Measurements from ENCODE around the gene SDR9C7.
"Not testable (repeated sequence)": the region's sequence is repeated elsewhere in the genome, so short reads cannot be mapped to it uniquely, and the experiment has no call there.

The SDR9C7 gene

GRCh38 chr12:56958422-56958821 lies 24.2 kb upstream of the SDR9C7 start:
- DNase-seq, result no peak
- H3K4me1 Mint-ChIP-seq, result no peaks in the 10 kb centered on the region
- ATAC-seq (replicated peaks), result no peak
- peaks cover 2 to 24% of the 10 kb centered on the region in 2 donors for H3K36me3 Mint-ChIP-seq
- no peak overlapping the region for H3K4me3 Mint-ChIP-seq
- H3K9me3 Mint-ChIP-seq, result peaks cover 7 to 12% of the 10 kb centered on the region in 2 donors
- peaks cover 15 to 27% of the 10 kb centered on the region in 2 donors for H3K27me3 Mint-ChIP-seq
- H3K27ac Mint-ChIP-seq, result no peak overlapping the region

GRCh38 chr12:56957229-56958052 lies 23.2 kb upstream of the SDR9C7 start, which contains the start of gene RDH16:
TSS of gene RDH16 (minus strand) at chr12:56957608. CDS start at chr12:56957462, 146 bp downstream.
- Mint-ChIP-seq H3K4me3 (no peak within 1 kb of the TSS), H3K27me3 (peaks cover 15 to 27% of the 10 kb centered on the region in 2 donors), H3K9me3 (peaks cover 7 to 9% of the 10 kb centered on the region in 2 donors), H3K27ac (peak within 1 kb of the TSS; percentile 31), H3K4me1 (no peaks in the 10 kb centered on the region), H3K36me3 (peaks cover 5 to 26% of the 10 kb centered on the region in 2 donors)
- DNase-seq (no peak), ATAC-seq (replicated peaks) (no peak)

GRCh38 chr12:56955631-56956256 lies 21.5 kb upstream of the SDR9C7 start:
- no peak overlapping the region for H3K4me3 Mint-ChIP-seq
- peaks cover 6 to 34% of the 10 kb centered on the region in 2 donors for H3K36me3 Mint-ChIP-seq
- peaks cover 7% of the 10 kb centered on the region in 2 donors for H3K9me3 Mint-ChIP-seq
- ATAC-seq (replicated peaks) (no peak), DNase-seq (no peak)
- no peak overlapping the region for H3K27ac Mint-ChIP-seq
- H3K4me1 Mint-ChIP-seq, result no peaks in the 10 kb centered on the region
- H3K27me3 Mint-ChIP-seq, result peaks cover 9 to 19% of the 10 kb centered on the region in 2 donors

GRCh38 chr12:56954958-56955355 lies 20.7 kb upstream of the SDR9C7 start:
- no peak overlapping the region for H3K4me3 Mint-ChIP-seq
- H3K27me3 Mint-ChIP-seq, result peaks cover 4 to 13% of the 10 kb centered on the region in 2 donors
- H3K36me3 Mint-ChIP-seq, result peaks cover 7 to 36% of the 10 kb centered on the region in 2 donors
- no peaks in the 10 kb centered on the region for H3K4me1 Mint-ChIP-seq
- peaks cover 7% of the 10 kb centered on the region in 2 donors for H3K9me3 Mint-ChIP-seq
- no peak overlapping the region for H3K27ac Mint-ChIP-seq
- ATAC-seq (replicated peaks), result no peak
- no peak for DNase-seq

- no peak for ATAC-seq (replicated peaks)
- H3K4me1 Mint-ChIP-seq, result no peaks in the 10 kb centered on the region
- no peak overlapping the region for H3K4me3 Mint-ChIP-seq
- DNase-seq, result no peak
- peaks cover 7% of the 10 kb centered on the region in 2 donors for H3K9me3 Mint-ChIP-seq
- peaks cover 1 to 9% of the 10 kb centered on the region in 2 donors for H3K27me3 Mint-ChIP-seq
- H3K27ac Mint-ChIP-seq, result no peak overlapping the region
- H3K36me3 Mint-ChIP-seq, result peaks cover 7 to 33% of the 10 kb centered on the region in 2 donors
Measured at GRCh38 chr12:56954057-56954957, 20.1 kb upstream of the SDR9C7 start.

GRCh38 chr12:56953314-56953713 lies 19.1 kb upstream of the SDR9C7 start:
- H3K9me3 Mint-ChIP-seq, result peaks cover 7% of the 10 kb centered on the region in 2 donors
- peaks cover 0 to 7% of the 10 kb centered on the region in 2 donors for H3K27me3 Mint-ChIP-seq
- H3K36me3 Mint-ChIP-seq, result peaks cover 7 to 35% of the 10 kb centered on the region in 2 donors
- no peak overlapping the region for H3K27ac Mint-ChIP-seq
- no peak overlapping the region for H3K4me3 Mint-ChIP-seq
- ATAC-seq (replicated peaks), result no peak
- no peaks in the 10 kb centered on the region for H3K4me1 Mint-ChIP-seq
- no peak for DNase-seq

- no peak for ATAC-seq (replicated peaks)
- H3K36me3 Mint-ChIP-seq, result peaks cover 7 to 22% of the 10 kb centered on the region in 2 donors
- H3K27ac Mint-ChIP-seq, result no peak overlapping the region
- peaks cover 0 to 3% of the 10 kb centered on the region in 2 donors for H3K9me3 Mint-ChIP-seq
- no peak overlapping the region for H3K4me3 Mint-ChIP-seq
- H3K4me1 Mint-ChIP-seq, result no peaks in the 10 kb centered on the region
- no peak for DNase-seq
- peaks cover 7 to 8% of the 10 kb centered on the region in 2 donors for H3K27me3 Mint-ChIP-seq
Measured at GRCh38 chr12:56951582-56952339, 17.6 kb upstream of the SDR9C7 start.

GRCh38 chr12:56948881-56949280 lies 14.7 kb upstream of the SDR9C7 start:
- DNase-seq (no peak), ATAC-seq (replicated peaks) (no peak)
- peaks cover 5 to 8% of the 10 kb centered on the region in 2 donors for H3K9me3 Mint-ChIP-seq
- no peak overlapping the region for H3K4me3 Mint-ChIP-seq
- H3K4me1 Mint-ChIP-seq, result no peaks in the 10 kb centered on the region
- no peak overlapping the region for H3K27ac Mint-ChIP-seq
- H3K36me3 Mint-ChIP-seq, result peaks cover 7 to 18% of the 10 kb centered on the region in 2 donors
- peaks cover 11 to 16% of the 10 kb centered on the region in 2 donors for H3K27me3 Mint-ChIP-seq

GRCh38 chr12:56948457-56948777 lies 14.2 kb upstream of the SDR9C7 start:
- Mint-ChIP-seq H3K27ac (no peak overlapping the region), H3K4me3 (no peak overlapping the region), H3K36me3 (peaks cover 7 to 18% of the 10 kb centered on the region in 2 donors), H3K9me3 (peaks cover 9 to 10% of the 10 kb centered on the region in 2 donors), H3K4me1 (no peaks in the 10 kb centered on the region), H3K27me3 (peaks cover 11 to 16% of the 10 kb centered on the region in 2 donors)
- no peak for DNase-seq
- ATAC-seq (replicated peaks), result no peak

GRCh38 chr12:56947633-56948456 lies 13.6 kb upstream of the SDR9C7 start:
- Mint-ChIP-seq H3K27me3 (peaks cover 13 to 16% of the 10 kb centered on the region in 2 donors), H3K27ac (no peak overlapping the region), H3K4me1 (no peaks in the 10 kb centered on the region), H3K36me3 (peaks cover 4 to 18% of the 10 kb centered on the region in 2 donors), H3K4me3 (no peak overlapping the region), H3K9me3 (peaks cover 11% of the 10 kb centered on the region in 2 donors)
- no peak for DNase-seq
- no peak for ATAC-seq (replicated peaks)

GRCh38 chr12:56943878-56944277 lies 9.7 kb upstream of the SDR9C7 start:
- Mint-ChIP-seq H3K4me3 (no peak overlapping the region), H3K9me3 (peaks cover 11 to 12% of the 10 kb centered on the region in 2 donors), H3K4me1 (peaks cover 7 to 9% of the 10 kb centered on the region in 2 donors), H3K36me3 (peaks cover 0 to under 1% of the 10 kb centered on the region in 2 donors), H3K27ac (no peak overlapping the region), H3K27me3 (peaks cover 22 to 24% of the 10 kb centered on the region in 2 donors)
- DNase-seq (no peak), ATAC-seq (replicated peaks) (no peak)

- peaks cover 22 to 24% of the 10 kb centered on the region in 2 donors for H3K27me3 Mint-ChIP-seq
- H3K4me1 Mint-ChIP-seq; H3K4me3 Mint-ChIP-seq; H3K36me3 Mint-ChIP-seq; ATAC-seq (replicated peaks); H3K27ac Mint-ChIP-seq; DNase-seq: not testable (repeated sequence)
- H3K9me3 Mint-ChIP-seq, result peaks cover 11 to 12% of the 10 kb centered on the region in 2 donors
Measured at GRCh38 chr12:56943374-56943773, 9.2 kb upstream of the SDR9C7 start.
